ENCODE results near the gene MRPL58. TPM values are rescaled to one million over a fixed set of nuclear protein-coding genes. Genes with fewer than 3 reads are reported as not detected.

MRPL58 gene
- total RNA-seq, 1 experiment from 2014 or later: 55.2 TPM

- DNase-seq (ENCODE audit: low read depth, low spot score): no peak
- intact Hi-C loops (cut with micrococcal nuclease; ENCODE audit: unreplicated experiment): no loop called here
- Histone ChIP-seq H3K4me1 (ENCODE audit: control insufficient read depth, insufficient read depth, low read length) (peaks cover 21% of the 10 kb centered on the region), H3K27me3 (ENCODE audit: control insufficient read depth, insufficient read depth, low read length) (no peaks in the 10 kb centered on the region), H3K4me3 (ENCODE audit: low read depth in 2 of 2, low read length in 2 of 2) (peak overlapping the region; percentile 78 to 82), H3K36me3 (ENCODE audit: control insufficient read depth, insufficient read depth, low read length) (peaks cover 3% of the 10 kb centered on the region; the same call in 1 of the 2 replicates), H3K27ac (ENCODE audit: low read length) (peak overlapping the region; percentile 78), H3K9me3 (ENCODE audit: control insufficient read depth, insufficient read depth, low read depth, low read length) (no peaks in the 10 kb centered on the region)
- CTCF ChIA-PET: interaction anchor here (0.7 to 3.9 kb wide), 3 partner anchors 12 to 52 kb away, joined by 4 to 33 read pairs (median 4); no protein-coding TSS in a partner anchor
- in situ Hi-C loops (cut with HindIII; ENCODE audit: low pct_unique_long_range_greater_than_20kb, low sequenced_read_pairs): no loop called here
- ATAC-seq: no peak
- BruUV-seq (replicated peaks): no TSS peak
- POLR2A ChIA-PET: interaction anchor here (0.6 to 1.3 kb wide), 7 partner anchors 9 to 342 kb away, joined by 3 to 10 read pairs (median 5); partner anchors contain the start of gene HID1
- TF ChIP-seq POLR2AphosphoS5 (IDR thresholded peaks at IDR 0.05; ENCODE audit: low read depth, low read length): no peak
- TF ChIP-seq SIN3A (IDR thresholded peaks at IDR 0.05; ENCODE audit: borderline replicate concordance, insufficient read depth, low read depth, low read length): no peak
- no peak for TF ChIP-seq REST (IDR thresholded peaks at IDR 0.05; ENCODE audit: insufficient read depth in 1 of 2, low read depth in 2 of 2, low read length in 1 of 2)
- no peak for TF ChIP-seq TCF7L2 (IDR thresholded peaks at IDR 0.05; ENCODE audit: low read depth, low read length)
- TF ChIP-seq CTCF (IDR thresholded peaks at IDR 0.05): no peak
These were observed 656 bp downstream of the MRPL58 start for GRCh38 chr17:75013092-75013559.

- Histone ChIP-seq H3K27ac (ENCODE audit: low read length) (no peak overlapping the region), H3K4me3 (ENCODE audit: low read depth in 2 of 2, low read length in 2 of 2) (no peak overlapping the region), H3K9me3 (ENCODE audit: control insufficient read depth, insufficient read depth, low read depth, low read length) (no peaks in the 10 kb centered on the region), H3K4me1 (ENCODE audit: control insufficient read depth, insufficient read depth, low read length) (no peaks in the 10 kb centered on the region), H3K27me3 (ENCODE audit: control insufficient read depth, insufficient read depth, low read length) (no peaks in the 10 kb centered on the region), H3K36me3 (ENCODE audit: control insufficient read depth, insufficient read depth, low read length) (peaks cover 2% of the 10 kb centered on the region; the same call in 1 of the 2 replicates)
- POLR2A ChIA-PET: interaction anchor here (0.6 kb wide), 1 partner anchor 22 kb away, joined by 3 read pairs; no protein-coding TSS in a partner anchor
- CTCF ChIA-PET: interaction anchor here (0.6 to 0.7 kb wide), 2 partner anchors 57 to 1528 kb away, joined by 4 to 5 read pairs; no protein-coding TSS in a partner anchor
- no TSS peak for BruUV-seq (replicated peaks)
- intact Hi-C loops (cut with micrococcal nuclease; ENCODE audit: unreplicated experiment) (no loop called here), in situ Hi-C loops (cut with HindIII; ENCODE audit: low pct_unique_long_range_greater_than_20kb, low sequenced_read_pairs) (no loop called here)
- DNase-seq (ENCODE audit: low read depth, low spot score): no peak
- ATAC-seq: peak; percentile 14; the same call in 1 of the 2 replicates
- TF ChIP-seq TCF7L2 (IDR thresholded peaks at IDR 0.05; ENCODE audit: low read depth, low read length): no peak
- no peak for TF ChIP-seq CTCF (IDR thresholded peaks at IDR 0.05)
- no peak for TF ChIP-seq SIN3A (IDR thresholded peaks at IDR 0.05; ENCODE audit: borderline replicate concordance, insufficient read depth, low read depth, low read length)
- no peak for TF ChIP-seq REST (IDR thresholded peaks at IDR 0.05; ENCODE audit: insufficient read depth in 1 of 2, low read depth in 2 of 2, low read length in 1 of 2)
- no peak for TF ChIP-seq POLR2AphosphoS5 (IDR thresholded peaks at IDR 0.05; ENCODE audit: low read depth, low read length)
These were observed 6.7 kb downstream of the MRPL58 start for GRCh38 chr17:75019146-75019545.
